NCI-H748 treated with DMSO at 0.1 percent for 48 hours (cell line): ENCODE data around the gene NFIC.
"Not testable (repeated sequence)": the region's sequence is repeated elsewhere in the genome, so short reads cannot be mapped to it uniquely, and the experiment has no call there.

Source experiments
- DNase-seq: peaks from one replicate; lab custom pipeline; 2025; lab: John Stamatoyannopoulos, UW

The NFIC gene

GRCh38 chr19:3398900-3399278 lies 32.5 kb downstream of the NFIC start:
- DNase-seq: no peak

- not testable (repeated sequence) for DNase-seq
Observed at GRCh38 chr19:3399311-3399710, 32.9 kb downstream of the NFIC start.

- no peak for DNase-seq
Observed at GRCh38 chr19:3401004-3401768, 34.8 kb downstream of the NFIC start.

- no peak for DNase-seq
Observed at GRCh38 chr19:3402631-3403443, 36.5 kb downstream of the NFIC start.

GRCh38 chr19:3403489-3404323 lies 37.3 kb downstream of the NFIC start:
- no peak for DNase-seq

- DNase-seq: no peak
Observed at GRCh38 chr19:3404324-3405260, 38.2 kb downstream of the NFIC start.

- DNase-seq: no peak
Observed at GRCh38 chr19:3405261-3405653, 38.9 kb downstream of the NFIC start.

- no peak for DNase-seq
Observed at GRCh38 chr19:3406571-3407111, 40.3 kb downstream of the NFIC start.

GRCh38 chr19:3407556-3408516 lies 41.5 kb downstream of the NFIC start:
- DNase-seq: no peak

- DNase-seq: no peak
Observed at GRCh38 chr19:3408996-3409345, 42.6 kb downstream of the NFIC start.

GRCh38 chr19:3409346-3410064 lies 43.1 kb downstream of the NFIC start:
- no peak for DNase-seq

GRCh38 chr19:3411636-3412035 lies 45.3 kb downstream of the NFIC start:
- DNase-seq: no peak

- no peak for DNase-seq
Observed at GRCh38 chr19:3412066-3412465, 45.7 kb downstream of the NFIC start.

- DNase-seq: no peak
Observed at GRCh38 chr19:3413796-3414327, 47.5 kb downstream of the NFIC start.

GRCh38 chr19:3415695-3416094 lies 49.3 kb downstream of the NFIC start:
- DNase-seq: no peak

- DNase-seq: no peak
Observed at GRCh38 chr19:3420244-3420755, 53.9 kb downstream of the NFIC start.

GRCh38 chr19:3420909-3421619 lies 54.7 kb downstream of the NFIC start:
- no peak for DNase-seq

GRCh38 chr19:3421656-3422055 lies 55.3 kb downstream of the NFIC start:
- not testable (repeated sequence) for DNase-seq
